H4 (cell line): Measurements from ENCODE around the gene CHST5. TPM values are rescaled to one million over a fixed set of nuclear protein-coding genes. Genes with fewer than 3 reads are reported as not detected.
"Not testable (repeated sequence)": the region's sequence is repeated elsewhere in the genome, so short reads cannot be mapped to it uniquely, and the experiment has no call there.

Experiments used
- DNase-seq: peaks from one replicate; pipeline ENCODE4 v3.0.0-alpha.2; 2015; ENCODE audit warnings: low spot score
- total RNA-seq: library from RNA; depleted of rRNA; stranded (reverse); fragments of >200 nt; shearing (Covaris generic); gene quantifications from 2 replicates; pipeline ENCODE4 v1.2.3, GENCODE V29; 2014

Gene CHST5
- total RNA-seq, 1 experiment from 2014 or later = 0.04 TPM

- DNase-seq = no peak
Observed at GRCh38 chr16:75506107-75506506, 29.8 kb downstream of the CHST5 start.

DNA sequence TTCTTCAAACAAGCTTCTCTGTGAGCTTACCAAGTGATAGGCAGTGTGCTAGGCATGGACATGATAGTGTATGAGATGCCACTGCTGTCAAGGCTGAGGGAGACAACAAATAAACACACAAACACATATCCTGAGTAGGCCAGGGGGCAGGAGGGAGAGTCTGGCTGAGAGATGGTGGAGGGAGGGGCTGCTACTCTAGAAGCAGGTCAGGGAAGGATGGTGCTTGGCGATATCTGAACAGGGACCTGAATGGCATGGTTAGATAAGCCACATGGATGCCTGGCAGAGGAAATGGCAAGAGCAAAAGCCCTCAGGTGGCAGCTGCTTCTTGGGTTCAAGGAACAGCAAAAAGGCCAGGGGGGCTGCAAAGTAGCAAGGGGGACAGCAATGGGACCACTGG, 32.1 kb downstream of the CHST5 start:
- DNase-seq = no peak

DNA sequence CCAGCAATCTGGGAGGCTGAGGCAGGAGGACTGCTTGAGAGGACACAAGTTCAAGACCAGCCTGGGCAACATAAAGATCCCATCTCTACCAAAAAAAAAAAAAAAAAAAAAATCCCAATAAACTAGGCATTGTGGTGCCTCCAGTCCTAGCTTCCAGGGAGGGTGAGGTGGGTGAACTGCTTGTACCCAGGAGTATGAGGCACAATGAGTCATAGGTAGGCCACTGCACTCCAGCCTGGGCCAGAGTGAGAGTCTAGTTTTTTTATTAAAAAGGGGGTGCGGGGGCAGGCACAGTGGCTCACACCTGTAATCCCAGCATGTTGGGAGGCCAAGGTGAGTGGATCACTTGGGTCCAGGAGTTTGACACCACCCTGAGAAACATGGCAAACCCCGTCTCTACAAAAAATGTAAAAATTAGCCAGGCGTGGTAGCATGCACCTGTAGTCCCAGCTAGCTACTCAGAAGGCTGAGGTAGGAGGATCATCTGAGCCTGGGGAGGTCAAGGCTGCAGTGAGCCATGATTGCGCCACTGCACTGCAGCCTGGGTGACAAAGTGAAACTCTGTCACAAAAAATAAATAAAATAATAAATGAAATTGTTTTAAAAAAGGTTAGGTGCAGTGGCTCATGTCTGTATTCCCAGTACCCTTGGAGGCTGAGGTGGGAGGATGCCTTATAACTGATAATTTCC, 32.8 kb downstream of the CHST5 start:
- no peak for DNase-seq

- DNase-seq = not testable (repeated sequence)
Observed at GRCh38 chr16:75501820-75502219, 34.1 kb downstream of the CHST5 start.

GRCh38 chr16:75501359-75501758, 34.5 kb downstream of the CHST5 start:
- DNase-seq = no peak

GRCh38 chr16:75498605-75499322, 37.1 kb downstream of the CHST5 start:
- not testable (repeated sequence) for DNase-seq

DNA sequence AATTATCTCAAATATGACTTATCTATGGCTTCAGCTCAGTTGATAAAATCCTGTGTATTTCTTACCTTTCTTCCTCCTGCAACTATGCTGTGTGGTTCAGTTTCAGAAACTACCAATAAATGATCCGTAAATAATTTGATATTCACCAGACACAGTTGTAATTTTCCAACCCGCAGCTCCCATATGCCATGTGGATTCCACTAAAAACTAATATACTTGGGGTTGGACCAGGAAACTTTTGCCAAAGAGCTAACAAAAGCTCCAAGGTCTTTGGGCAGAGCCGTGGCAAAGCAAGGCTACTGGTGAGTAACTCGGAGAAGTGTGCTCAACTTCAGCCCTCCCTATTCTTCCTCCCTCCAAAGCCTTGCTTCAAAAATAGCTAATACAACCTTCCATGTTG, 38.4 kb downstream of the CHST5 start:
- DNase-seq = no peak

DNA sequence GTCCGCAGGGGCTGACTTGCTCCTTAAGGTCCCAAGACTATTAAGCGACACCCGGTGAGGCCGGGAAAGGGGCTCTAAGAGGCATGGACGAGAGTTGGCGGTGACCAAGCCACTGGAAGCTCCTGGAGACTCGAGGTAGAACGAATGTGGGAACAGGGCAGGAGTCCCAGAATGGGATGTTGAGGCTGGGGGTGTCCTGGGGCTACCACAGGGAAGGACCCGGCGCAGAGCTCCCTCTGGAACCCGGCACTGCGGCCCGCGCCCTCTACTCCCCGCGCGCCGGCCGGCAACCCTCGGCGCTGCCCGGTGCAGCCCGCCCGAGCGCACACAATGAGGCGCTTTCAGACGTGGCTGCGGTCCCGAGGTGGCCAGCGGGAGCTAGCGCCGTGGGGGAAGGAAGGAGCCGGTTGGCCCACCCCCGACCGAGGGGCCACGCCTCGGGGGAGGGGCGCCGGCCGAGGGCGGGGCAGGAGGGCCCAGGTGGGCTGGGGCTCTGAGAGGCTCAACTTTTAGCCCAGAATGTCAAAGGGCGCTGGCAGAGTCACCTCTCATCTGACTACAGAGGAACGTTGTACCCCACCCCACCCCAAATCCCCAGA, 40.7 kb downstream of the CHST5 start, which contains the start of gene CHST6:
CHST6 (minus strand) TSS at position 366 of the 599 bp plus-strand sequence. CDS start 15,613 bp downstream, outside the sequence.
- no peak for DNase-seq

GRCh38 chr16:75494661-75495075, 41.2 kb downstream of the CHST5 start:
- DNase-seq = no peak

- DNase-seq = no peak
Observed at GRCh38 chr16:75494184-75494583, 41.7 kb downstream of the CHST5 start.

DNA sequence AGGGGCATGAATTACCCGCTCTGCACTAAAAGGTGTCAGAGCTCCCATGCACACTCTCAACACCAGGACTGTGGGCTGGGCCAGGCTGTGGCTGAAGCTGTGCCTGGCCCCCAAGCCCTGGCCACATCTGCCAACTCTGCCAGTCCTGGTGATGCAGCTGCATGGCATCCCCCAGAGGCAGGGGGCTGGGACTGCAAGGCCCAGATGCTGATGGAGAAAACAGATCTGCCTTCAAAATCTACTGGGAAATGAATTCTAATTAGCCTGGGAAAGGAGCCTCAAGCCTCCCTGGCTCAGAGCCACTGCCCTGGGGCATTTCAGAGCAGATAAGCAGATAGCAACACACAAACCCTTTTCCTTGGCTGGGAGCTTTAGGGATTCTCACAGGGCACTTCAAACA, 44.0 kb downstream of the CHST5 start:
- peak; percentile 26 for DNase-seq

DNA sequence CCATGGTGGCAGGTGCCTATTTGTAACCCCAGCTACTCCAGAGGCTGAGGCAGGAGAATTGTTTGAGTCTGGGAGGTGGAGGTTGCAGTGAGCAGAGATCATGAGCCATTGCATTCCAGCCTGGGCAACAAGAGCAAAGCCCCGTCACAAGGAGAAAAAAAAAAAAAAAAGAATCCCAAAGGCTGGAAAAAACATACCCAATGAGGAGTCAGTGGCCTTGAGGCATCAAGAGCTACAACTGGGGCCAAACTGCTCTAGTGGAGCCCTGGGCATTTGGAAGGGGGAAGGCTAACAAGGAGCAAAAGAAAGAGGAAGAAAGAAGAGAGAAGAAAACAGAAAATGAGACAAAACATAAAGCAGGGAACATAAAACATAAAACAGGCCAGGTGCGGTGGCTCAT, 47.6 kb downstream of the CHST5 start:
- no peak for DNase-seq

GRCh38 chr16:75486676-75487313, 49.1 kb downstream of the CHST5 start:
- DNase-seq = no peak

DNA sequence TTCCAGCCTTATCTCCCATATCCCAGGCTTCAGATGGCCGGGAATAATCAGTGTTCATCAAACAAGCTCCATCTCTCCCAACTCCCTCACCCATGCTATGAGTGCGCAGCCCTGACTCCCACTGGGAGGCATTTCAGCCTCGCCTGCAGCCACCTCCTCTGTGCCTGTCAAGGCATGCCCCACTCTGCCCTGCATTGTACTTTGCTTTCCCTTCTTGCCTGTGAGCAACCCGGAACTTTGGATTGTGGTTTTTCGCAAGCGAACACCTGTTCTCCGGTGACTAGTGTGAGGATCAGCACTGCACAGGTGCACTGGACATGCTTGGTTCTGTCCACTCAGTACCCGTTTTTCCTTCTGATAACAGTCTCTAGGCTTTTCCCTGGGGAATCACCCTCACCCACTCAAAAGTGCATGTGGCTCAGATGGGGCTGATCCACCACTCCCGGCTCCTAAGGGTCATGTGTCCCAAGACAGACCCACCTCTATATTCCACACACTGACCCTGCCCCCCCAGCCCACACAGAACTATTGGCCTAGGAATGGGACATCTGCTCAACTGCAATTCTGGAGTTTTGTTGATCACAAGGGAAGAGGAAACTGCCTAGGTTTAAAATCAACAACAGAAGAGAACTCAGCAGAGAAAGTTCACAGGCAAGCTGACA, 49.8 kb downstream of the CHST5 start:
- DNase-seq = no peak

- no peak for DNase-seq
Observed at GRCh38 chr16:75485230-75486013, 50.5 kb downstream of the CHST5 start.

DNA sequence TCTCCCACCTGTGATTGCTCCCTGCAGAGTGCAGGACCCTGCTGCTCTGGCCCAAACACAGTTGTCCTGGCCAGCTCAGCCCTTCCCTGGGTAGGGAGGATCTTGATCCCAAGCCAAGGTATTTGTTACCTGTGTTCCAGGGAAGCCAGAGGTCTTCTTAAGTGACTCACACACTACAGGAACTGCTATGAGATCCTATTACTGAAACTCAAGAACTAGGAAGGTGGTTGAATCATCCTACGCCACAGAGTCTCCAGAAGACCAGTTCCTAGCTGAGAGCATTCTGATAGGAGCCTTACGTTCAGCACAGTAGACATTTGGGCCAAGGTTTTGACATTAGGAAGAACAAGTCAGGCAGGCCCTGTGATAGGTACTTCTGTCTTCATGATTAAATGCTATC, 52.7 kb downstream of the CHST5 start:
- DNase-seq = peak; percentile 27

- no peak for DNase-seq
Observed at GRCh38 chr16:75482434-75483205, 53.3 kb downstream of the CHST5 start.

DNA sequence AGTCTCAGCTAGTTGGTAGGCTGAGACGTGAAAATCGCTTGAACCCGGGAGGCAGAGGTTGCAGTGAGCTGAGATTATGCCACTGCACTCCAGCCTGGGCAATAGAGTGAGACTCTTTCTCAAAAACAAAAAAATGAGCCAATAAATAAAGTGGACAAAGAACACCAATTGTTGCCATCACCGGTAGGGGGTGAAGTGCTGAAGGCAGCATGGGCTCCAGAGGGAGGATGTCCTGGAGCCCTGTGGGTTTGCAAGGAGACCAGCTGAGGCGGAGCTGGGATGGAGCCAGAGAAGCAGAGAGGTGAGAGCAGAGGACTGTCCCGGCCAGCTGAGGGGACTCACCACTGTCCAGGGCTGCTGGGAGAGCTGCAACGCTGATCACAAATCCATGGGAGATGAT, 54.4 kb downstream of the CHST5 start:
- DNase-seq = no peak

DNA sequence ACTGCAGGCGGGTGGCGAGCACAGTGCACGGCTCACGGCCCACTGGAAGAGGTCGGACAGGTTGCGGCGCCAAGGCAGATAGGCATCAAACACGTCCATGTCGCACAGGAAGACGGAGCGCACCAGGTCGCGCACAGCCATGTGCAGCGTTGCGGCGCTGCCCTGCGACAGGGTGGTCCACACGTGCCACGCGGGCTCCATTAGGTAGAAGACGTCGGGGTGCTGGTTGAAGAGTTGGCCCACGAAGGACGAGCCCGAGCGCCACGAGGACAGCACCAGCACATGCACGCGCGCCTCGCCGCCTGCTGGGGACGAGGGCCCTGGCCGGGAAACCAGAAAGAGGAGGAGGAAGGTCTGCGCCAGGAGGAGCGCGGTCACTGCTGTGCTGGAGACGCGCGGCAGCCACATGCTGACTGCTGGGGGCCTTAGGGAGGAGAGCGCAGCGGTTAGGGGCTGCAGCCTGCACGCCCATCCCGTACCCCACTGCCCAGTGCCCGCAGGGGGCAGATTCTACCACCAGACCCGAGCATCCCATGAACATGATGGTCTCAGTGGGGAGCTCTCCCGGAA, 56.4 kb downstream of the CHST5 start:
- no peak for DNase-seq
